ENCODE measurements around the gene TFIP11.

TFIP11 gene

GRCh38 chr22:26479792-26480610 is 32.3 kb downstream of the TFIP11 start:
- H3K9ac ChIP-seq, result no peak overlapping the region
- H3K9me3 ChIP-seq (ENCODE audit: control insufficient read depth, low read length), result no peaks in the 10 kb centered on the region
- no peaks in the 10 kb centered on the region for H3K27me3 ChIP-seq (ENCODE audit: control insufficient read depth, insufficient read depth, low read length)
- H3K79me2 ChIP-seq, result peaks cover 3% of the 10 kb centered on the region
- peaks cover 3% of the 10 kb centered on the region for H3K4me1 ChIP-seq
- H3K27ac ChIP-seq, result no peak overlapping the region
- H2AFZ ChIP-seq, result no peak overlapping the region
- H3K4me3 ChIP-seq (ENCODE audit: low read depth, low read length), result no peak overlapping the region
- H3K4me2 ChIP-seq (ENCODE audit: low read length), result peak overlapping the region; percentile 31
- no peaks in the 10 kb centered on the region for H3K36me3 ChIP-seq (ENCODE audit: control insufficient read depth, insufficient read depth, low read length)
- TF ChIP-seq CTCF (IDR thresholded peaks at IDR 0.05), result no peak

GRCh38 chr22:26479043-26479791 is 33.1 kb downstream of the TFIP11 start:
- H3K4me2 ChIP-seq (ENCODE audit: low read length), result peak overlapping the region; percentile 31
- no peak overlapping the region for H3K27ac ChIP-seq
- H3K9ac ChIP-seq, result no peak overlapping the region
- peaks cover under 1% of the 10 kb centered on the region for H3K4me1 ChIP-seq
- no peak overlapping the region for H2AFZ ChIP-seq
- H3K4me3 ChIP-seq (ENCODE audit: low read depth, low read length), result no peak overlapping the region
- H3K36me3 ChIP-seq (ENCODE audit: control insufficient read depth, insufficient read depth, low read length), result no peaks in the 10 kb centered on the region
- no peaks in the 10 kb centered on the region for H3K27me3 ChIP-seq (ENCODE audit: control insufficient read depth, insufficient read depth, low read length)
- H3K79me2 ChIP-seq, result peaks cover 3% of the 10 kb centered on the region
- no peaks in the 10 kb centered on the region for H3K9me3 ChIP-seq (ENCODE audit: control insufficient read depth, low read length)
- TF ChIP-seq CTCF (IDR thresholded peaks at IDR 0.05), result no peak

- no peak overlapping the region for H3K4me3 ChIP-seq (ENCODE audit: low read depth, low read length)
- no peak for TF ChIP-seq CTCF (IDR thresholded peaks at IDR 0.05)
- no peak overlapping the region for H3K4me2 ChIP-seq (ENCODE audit: low read length)
- no peaks in the 10 kb centered on the region for H3K27me3 ChIP-seq (ENCODE audit: control insufficient read depth, insufficient read depth, low read length)
- no peaks in the 10 kb centered on the region for H3K4me1 ChIP-seq
- H3K27ac ChIP-seq, result no peak overlapping the region
- no peaks in the 10 kb centered on the region for H3K9me3 ChIP-seq (ENCODE audit: control insufficient read depth, low read length)
- H3K36me3 ChIP-seq (ENCODE audit: control insufficient read depth, insufficient read depth, low read length), result no peaks in the 10 kb centered on the region
- H2AFZ ChIP-seq, result no peak overlapping the region
- H3K79me2 ChIP-seq, result no peaks in the 10 kb centered on the region
- no peak overlapping the region for H3K9ac ChIP-seq
Measured at GRCh38 chr22:26477341-26477731, 34.9 kb downstream of the TFIP11 start.

GRCh38 chr22:26476705-26477340 is 35.5 kb downstream of the TFIP11 start:
- Histone ChIP-seq H3K36me3 (ENCODE audit: control insufficient read depth, insufficient read depth, low read length) (no peaks in the 10 kb centered on the region), H3K9ac (no peak overlapping the region), H3K27me3 (ENCODE audit: control insufficient read depth, insufficient read depth, low read length) (no peaks in the 10 kb centered on the region), H3K9me3 (ENCODE audit: control insufficient read depth, low read length) (no peaks in the 10 kb centered on the region), H3K4me2 (ENCODE audit: low read length) (no peak overlapping the region), H3K4me1 (no peaks in the 10 kb centered on the region), H2AFZ (no peak overlapping the region), H3K79me2 (no peaks in the 10 kb centered on the region), H3K27ac (no peak overlapping the region), H3K4me3 (ENCODE audit: low read depth, low read length) (no peak overlapping the region)
- TF ChIP-seq CTCF (IDR thresholded peaks at IDR 0.05), result no peak
